H1 (cell line): ENCODE data around the gene INO80. TPM values are rescaled to one million over a fixed set of nuclear protein-coding genes. Genes with fewer than 3 reads are reported as not detected.

Experiments
- CTCF ChIA-PET: fragments of 300-600 bp; sonication (Branson Sonifier 250); formaldehyde crosslinking; loops from one replicate; lab custom pipeline; 2021; ENCODE audit not compliant: partially characterized antibody; lab: Charles Lee
- POLR2A ChIA-PET: fragments of 300-600 bp; sonication (Branson Sonifier 250); formaldehyde crosslinking; loops from one replicate; lab custom pipeline; 2021; ENCODE audit warnings: inconsistent platforms; ENCODE audit not compliant: partially characterized antibody; lab: Charles Lee
- DNase-seq, 2 experiments: peaks; one replicate each; pipeline versions ENCODE4 v3.0.0 to v3.0.0-alpha.2; 2010 to 2022; ENCODE audit warnings: low spot score in 2 of 2, low read depth in 1 of 2, mixed read lengths in 1 of 2
- FAIRE-seq: peaks from 2 replicates; lab custom pipeline; 2011; peaks lifted over from hg19 to GRCh38; lab: Jason Lieb, UNC
- H2AFZ ChIP-seq: 2 replicates; pipeline ENCODE4 v1.8.1; 2012; ENCODE audit warnings: low read length, inconsistent platforms
- H2AK5ac ChIP-seq: 2 replicates; pipeline ENCODE4 v1.6.1; 2013; ENCODE audit warnings: low read depth, low read length
- H2BK120ac ChIP-seq: replicated peaks from 2 replicates; pipeline ENCODE3; 2013; ENCODE audit warnings: low read depth, low read length, inconsistent platforms
- H2BK12ac ChIP-seq: 2 replicates; pipeline ENCODE4 v1.6.1; 2013; ENCODE audit warnings: low read depth, low read length
- H2BK15ac ChIP-seq: 2 replicates; pipeline ENCODE4 v1.6.1; 2013; ENCODE audit warnings: low read length
- H2BK20ac ChIP-seq: 2 replicates; pipeline ENCODE4 v1.6.1; 2013; ENCODE audit warnings: low read length
- H2BK5ac ChIP-seq: 2 replicates; pipeline ENCODE4 v1.6.1; 2013; ENCODE audit warnings: low read depth, low read length
- H3K14ac ChIP-seq: 2 replicates; pipeline ENCODE4 v1.6.1; 2013; ENCODE audit warnings: inconsistent platforms; ENCODE audit not compliant: insufficient read length
- H3K18ac ChIP-seq: 2 replicates; pipeline ENCODE4 v1.6.1; 2013; ENCODE audit warnings: low read length; ENCODE audit errors: extremely low read depth
- H3K23ac ChIP-seq: 2 replicates; pipeline ENCODE4 v1.6.1; 2013; ENCODE audit warnings: inconsistent platforms; ENCODE audit not compliant: insufficient read length
- H3K23me2 ChIP-seq: 2 replicates; pipeline ENCODE4 v1.6.1; 2013; ENCODE audit warnings: low read depth, low read length
- H3K27ac ChIP-seq: 2 replicates; pipeline ENCODE4 v1.6.1; 2011; ENCODE audit warnings: low read depth, low read length, inconsistent platforms
- H3K27me3 ChIP-seq, 4 experiments: replicated peaks in 1 of 4; 1 replicate in 1 of 4; 2 replicates in 3 of 4; pipeline versions ENCODE4 v1.6.1 to v1.8.1; 2011 to 2013; ENCODE audit warnings: low read length in 3 of 4, mild to moderate bottlenecking in 3 of 4, inconsistent platforms in 2 of 4, mixed read lengths in 2 of 4, moderate library complexity in 1 of 4; ENCODE audit not compliant: control insufficient read depth in 3 of 4, insufficient read depth in 3 of 4; ENCODE audit errors: extremely low read depth in 1 of 4
- H3K36me3 ChIP-seq, 4 experiments: 2 replicates each; pipeline versions ENCODE4 v1.6.1 to v1.8.1; 2011 to 2013; ENCODE audit warnings: mild to moderate bottlenecking in 4 of 4, low read length in 3 of 4, moderate library complexity in 2 of 4, control low read depth in 1 of 4, inconsistent platforms in 1 of 4; ENCODE audit not compliant: insufficient read depth in 4 of 4, control insufficient read depth in 2 of 4
- H3K4ac ChIP-seq: replicated peaks from 2 replicates; pipeline ENCODE3; 2013; ENCODE audit warnings: low read length, low read depth, mixed read lengths, inconsistent platforms; ENCODE audit not compliant: insufficient read length
- H3K4me1 ChIP-seq, 4 experiments: replicated peaks in 1 of 4; 1 replicate in 1 of 4; 2 replicates in 3 of 4; pipeline versions ENCODE4 v1.6.1 to v1.8.1; 2011 to 2013; ENCODE audit warnings: low read length in 3 of 4, inconsistent platforms in 2 of 4, mixed read lengths in 1 of 4; ENCODE audit not compliant: insufficient read depth in 4 of 4, control insufficient read depth in 3 of 4
- H3K4me2 ChIP-seq, 2 experiments: 2 replicates each; pipeline versions ENCODE4 v1.6.1 to v1.8.1; 2011 to 2013; ENCODE audit warnings: low read depth in 2 of 2, low read length in 2 of 2, control low read depth in 1 of 2, inconsistent platforms in 1 of 2, mild to moderate bottlenecking in 1 of 2; ENCODE audit not compliant: insufficient read depth in 1 of 2
- H3K4me3 ChIP-seq, 4 experiments: fragments of 200-600, 300-600 bp in 1 of 4; sonication (generic), shearing (Covaris generic), sonication (Bioruptor Twin) in 1 of 4; 2 replicates each; pipeline versions ENCODE4 v1.5.1 to v1.8.1; 2011 to 2016; ENCODE audit warnings: low read length in 4 of 4, low read depth in 3 of 4, control low read depth in 2 of 4, inconsistent platforms in 2 of 4, mild to moderate bottlenecking in 2 of 4, mixed read lengths in 1 of 4, moderate library complexity in 1 of 4; ENCODE audit not compliant: insufficient read depth in 2 of 4; ENCODE audit errors: extremely low read depth in 1 of 4
- H3K56ac ChIP-seq: replicated peaks from 2 replicates; pipeline ENCODE3; 2013; ENCODE audit warnings: low read depth, mild to moderate bottlenecking, mixed read lengths, low read length, inconsistent platforms; ENCODE audit not compliant: insufficient read length
- H3K79me1 ChIP-seq: 2 replicates; pipeline ENCODE4 v1.6.1; 2013; ENCODE audit warnings: low read depth, low read length, control low read depth
- H3K79me2 ChIP-seq, 2 experiments: 2 replicates each; pipeline versions ENCODE4 v1.6.1 to v1.8.1; 2012 to 2013; ENCODE audit warnings: low read length in 2 of 2, mild to moderate bottlenecking in 2 of 2, inconsistent platforms in 1 of 2; ENCODE audit not compliant: insufficient read depth in 2 of 2, control insufficient read depth in 1 of 2
- H3K9ac ChIP-seq, 4 experiments: replicated peaks in 1 of 4; 1 replicate in 1 of 4; 2 replicates in 3 of 4; pipeline versions ENCODE4 v1.6.1 to v1.8.1; 2011 to 2013; ENCODE audit warnings: low read depth in 3 of 4, low read length in 3 of 4, control low read depth in 2 of 4, mild to moderate bottlenecking in 2 of 4, moderate library complexity in 2 of 4, inconsistent platforms in 1 of 4; ENCODE audit errors: extremely low read depth in 1 of 4
- H3K9me3 ChIP-seq, 2 experiments: 2 replicates each; pipeline versions ENCODE4 v1.6.1 to v1.8.1; 2012 to 2013; ENCODE audit warnings: mild to moderate bottlenecking in 2 of 2, moderate library complexity in 2 of 2, control low read depth in 1 of 2, inconsistent platforms in 1 of 2, low read depth in 1 of 2, low read length in 1 of 2, mixed read lengths in 1 of 2; ENCODE audit not compliant: insufficient read depth in 2 of 2
- H4K20me1 ChIP-seq, 2 experiments: replicated peaks in 1 of 2; 2 replicates each; pipeline versions ENCODE3 to v1.8.1; 2011 to 2013; ENCODE audit warnings: inconsistent platforms in 2 of 2, low read length in 2 of 2, mild to moderate bottlenecking in 1 of 2; ENCODE audit not compliant: insufficient read depth in 2 of 2, control insufficient read depth in 1 of 2
- H4K5ac ChIP-seq: 2 replicates; pipeline ENCODE4 v1.6.1; 2013; ENCODE audit warnings: low read length, low read depth, mixed read lengths, inconsistent platforms; ENCODE audit not compliant: insufficient read length
- H4K8ac ChIP-seq: 2 replicates; pipeline ENCODE4 v1.8.0; 2013; ENCODE audit warnings: mild to moderate bottlenecking, moderate library complexity, low read length, inconsistent platforms; ENCODE audit not compliant: insufficient read depth; ENCODE audit errors: extremely low read depth
- H4K91ac ChIP-seq: replicated peaks from 2 replicates; pipeline ENCODE3; 2013; ENCODE audit warnings: low read length, mixed read lengths, inconsistent platforms; ENCODE audit not compliant: insufficient read length
- BRCA1 ChIP-seq: IDR thresholded peaks from 2 replicates; pipeline ENCODE4 v1.6.1; 2012; ENCODE audit warnings: low read depth, low read length, improper control_type of control experiment
- CBX5 ChIP-seq: fragments of 300-800, 300-1000 bp; sonication (generic); IDR thresholded peaks from 2 replicates; pipeline ENCODE4 v1.7.1; 2016; ENCODE audit warnings: antibody characterized with exemption, low read length, low read depth
- EZH2 ChIP-seq: fragments of 200-600 bp; sonication (generic); IDR thresholded peaks from 2 replicates; pipeline ENCODE4 v1.7.1; 2012; ENCODE audit warnings: low read depth, mild to moderate bottlenecking, moderate library complexity, low read length, inconsistent platforms; ENCODE audit not compliant: severe bottlenecking
- NRF1 ChIP-seq: IDR thresholded peaks from 2 replicates; pipeline ENCODE4 v1.6.1; 2011; ENCODE audit warnings: mild to moderate bottlenecking, low read depth, low read length, improper control_type of control experiment
- POLR2A ChIP-seq, 2 experiments: IDR thresholded peaks; 1 replicate in 1 of 2; 2 replicates in 1 of 2; pipeline ENCODE4 v1.6.1; 2011; ENCODE audit warnings: low read depth in 2 of 2, low read length in 2 of 2, mild to moderate bottlenecking in 2 of 2; ENCODE audit errors: control extremely low read depth in 1 of 2
- SAP30 ChIP-seq: fragments of 300-600 bp; sonication (generic); IDR thresholded peaks from 2 replicates; pipeline ENCODE4 v1.7.1; 2012; ENCODE audit warnings: low read length, moderate library complexity, mild to moderate bottlenecking, inconsistent platforms; ENCODE audit not compliant: insufficient read depth, insufficient replicate concordance
- SIN3A ChIP-seq, 2 experiments: IDR thresholded peaks in 1 of 2; conservative IDR thresholded peaks in 1 of 2; 2 replicates each; pipeline ENCODE4 v1.6.1; 2011 to 2012; ENCODE audit warnings: low read length in 2 of 2, improper control_type of control experiment in 1 of 2, low read depth in 1 of 2, mild to moderate bottlenecking in 1 of 2
- SRF ChIP-seq: IDR thresholded peaks from 2 replicates; pipeline ENCODE4 v1.6.1; 2011; ENCODE audit warnings: mild to moderate bottlenecking, low read depth, low read length, moderate library complexity
- SUZ12 ChIP-seq: fragments of 200-600 bp; sonication (generic); IDR thresholded peaks from 2 replicates; pipeline ENCODE4 v1.6.1; 2012; ENCODE audit warnings: mild to moderate bottlenecking, inconsistent platforms, low read length, moderate library complexity, mixed read lengths
- TBP ChIP-seq: IDR thresholded peaks from 2 replicates; pipeline ENCODE4 v1.6.1; 2011; ENCODE audit warnings: low read depth, low read length, improper control_type of control experiment
- WGBS, 2 experiments: shearing (Covaris generic) in 1 of 2; methylation state at CpG; one replicate each; pipeline versions ENCODE4 v1.1.6 to v1.1.7; 2013 to 2015; ENCODE audit warnings: low lambda C conversion rate in 2 of 2, mixed read lengths in 2 of 2, inconsistent platforms in 1 of 2, low coverage in 1 of 2, missing lambda C conversion rate in 1 of 2; ENCODE audit not compliant: insufficient replicate concordance in 2 of 2, insufficient coverage in 1 of 2, insufficient read length in 1 of 2; ENCODE audit errors: extremely low coverage in 1 of 2, missing lambda C conversion rate in 1 of 2; 5-methylcytosine and 5-hydroxymethylcytosine counted together
- polyA plus RNA-seq, 7 experiments: library from polyadenylated mRNA; depleted of rRNA in 3 of 7; stranded (reverse) in 5 of 7; unstranded in 2 of 7; fragments of >200 nt in 5 of 7; fragments of 200-250 nt in 2 of 7; gene quantifications; 1 replicate in 5 of 7; 2 replicates in 1 of 7; 4 replicates in 1 of 7; pipeline versions ENCODE4 v1.2.1 to v1.2.3, GENCODE V29; 2011 to 2013; ENCODE audit warnings: missing spikeins in 2 of 7, mixed read lengths in 2 of 7
- total RNA-seq: library from RNA; stranded (reverse); fragmentation: NEBNext Ultra II Directional; extraction: Animal tissue kit (Norgen Biotek cat#: 25700); gene quantifications from 2 replicates; pipeline ENCODE4 v1.2.1, GENCODE V29; 2021
- TF ChIP-seq, protein P1 (sequence below): IDR thresholded peaks from 2 replicates; pipeline ENCODE4 v1.6.1; 2012; ENCODE audit warnings: inconsistent platforms

The INO80 gene
- total and polyA plus RNA-seq, 2 of the 8 experiments (the other 6 are each of a cell fraction or from before 2014, with no cell fraction given): 4.3 to 24.5 TPM

DNA sequence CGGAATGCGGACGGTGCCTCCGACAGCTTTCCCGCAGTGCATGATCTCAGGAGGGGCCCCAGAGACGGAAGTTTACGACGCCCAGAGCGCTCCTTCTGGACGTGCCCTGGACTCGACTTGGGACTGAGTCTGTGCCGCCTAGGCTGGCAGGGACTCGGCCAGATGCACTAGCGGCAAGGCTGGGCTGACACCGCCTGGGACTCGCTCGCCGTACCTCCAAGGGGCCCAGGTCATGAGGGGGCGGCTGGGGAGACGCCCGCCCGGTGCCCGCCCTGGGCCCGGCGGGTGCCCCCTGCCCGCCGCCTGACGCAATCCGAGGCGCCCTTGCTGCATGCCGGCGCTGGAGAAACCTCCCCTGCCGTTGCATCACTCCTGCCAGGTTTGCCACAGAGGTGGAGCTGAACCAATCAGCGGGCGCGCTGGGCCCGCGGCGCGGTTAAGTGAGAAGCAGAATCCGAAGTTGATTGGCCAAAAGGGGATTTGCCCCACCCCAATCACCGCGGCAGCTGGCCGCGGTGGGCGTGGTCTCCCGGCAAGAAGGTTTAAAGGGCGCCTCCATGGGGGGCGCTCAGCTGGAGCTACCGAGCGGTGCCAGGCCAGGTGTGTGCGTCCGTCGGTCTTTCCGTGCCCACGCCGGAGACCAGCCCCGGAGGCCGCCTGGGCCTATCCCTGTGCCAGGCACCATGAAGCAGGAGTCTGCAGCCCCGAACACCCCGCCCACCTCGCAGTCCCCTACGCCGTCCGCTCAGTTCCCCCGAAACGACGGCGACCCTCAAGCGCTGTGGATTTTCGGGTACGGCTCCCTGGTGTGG, 163.0 kb downstream of the INO80 start, which contains the start of gene CHAC1:
CHAC1 (plus strand) TSS at position 571 of the 812 bp plus-strand sequence; CDS start at position 684, 113 bp downstream.
- peak within 1 kb of the TSS; percentile 84 to 85 for H3K4me2 ChIP-seq
- peak within 1 kb of the TSS; percentile 88 to 96 (median 94) for H3K9ac ChIP-seq
- H3K4me3 ChIP-seq: peak within 1 kb of the TSS; percentile 74 to 92 (median 82)
- ChIA-PET POLR2A (interaction anchor here (0.6 to 43.8 kb wide), 38 partner anchors 1 to 379 kb away, joined by 3 to 1505 read pairs (median 4); partner anchors contain the start of genes CHAC1, CHP1, DLL4 and EXD1), CTCF (interaction anchor here (0.7 to 33.1 kb wide), 14 partner anchors 11 to 96 kb away, joined by 3 to 590 read pairs (median 4); partner anchors contain the start of gene DLL4)
- H2AK5ac ChIP-seq: peak within 1 kb of the TSS; percentile 79
- H3K18ac ChIP-seq: peak within 1 kb of the TSS; percentile 99
- peak within 1 kb of the TSS; percentile 99 for H2BK12ac ChIP-seq
- FAIRE-seq (no peak), DNase-seq (peak; percentile 96 to 97)
- H2BK120ac ChIP-seq: peak within 1 kb of the TSS; percentile 91
- peak within 1 kb of the TSS; percentile 93 for H3K4ac ChIP-seq
- peak within 1 kb of the TSS; percentile 89; the same call in 1 of the 2 replicates for H2BK20ac ChIP-seq
- H3K27me3 ChIP-seq: no peaks in the 10 kb centered on the region
- H3K36me3 ChIP-seq: peaks cover 8 to 33% (median 12%) of the 10 kb centered on the region in 4 experiments
- H3K27ac ChIP-seq: peak within 1 kb of the TSS; percentile 97
- 2% methylated on average over 53 of the region's 72 CpGs; no CpG with 5 or more reads in 1 of the 2 experiments for WGBS, 2 experiments
- H2AFZ ChIP-seq: no peak within 1 kb of the TSS
- no peaks in the 10 kb centered on the region for H3K9me3 ChIP-seq
- peaks cover 0 to 12% of the 10 kb centered on the region in 2 experiments for H4K20me1 ChIP-seq
- no peak within 1 kb of the TSS for H3K23ac ChIP-seq
- H4K5ac ChIP-seq: peak within 1 kb of the TSS; percentile 100
- H2BK5ac ChIP-seq: peak within 1 kb of the TSS; percentile 100
- peak within 1 kb of the TSS; percentile 99 for H4K91ac ChIP-seq
- H2BK15ac ChIP-seq: peak within 1 kb of the TSS; percentile 99
- H4K8ac ChIP-seq: peak within 1 kb of the TSS; percentile 99
- H3K23me2 ChIP-seq: peaks cover 10% of the 10 kb centered on the region
- H3K79me2 ChIP-seq: peaks cover 0 to 28% of the 10 kb centered on the region in 2 experiments; a peak in 2 of 4 replicates
- peaks cover 2 to 20% (median 12%) of the 10 kb centered on the region in 4 experiments for H3K4me1 ChIP-seq
- peak within 1 kb of the TSS; percentile 99 for H3K56ac ChIP-seq
- H3K14ac ChIP-seq: no peak within 1 kb of the TSS
- H3K79me1 ChIP-seq: no peaks in the 10 kb centered on the region; the same call in 1 of the 2 replicates
- TF ChIP-seq, protein P1, sequence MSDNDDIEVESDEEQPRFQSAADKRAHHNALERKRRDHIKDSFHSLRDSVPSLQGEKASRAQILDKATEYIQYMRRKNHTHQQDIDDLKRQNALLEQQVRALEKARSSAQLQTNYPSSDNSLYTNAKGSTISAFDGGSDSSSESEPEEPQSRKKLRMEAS: peak; percentile 76
- TF ChIP-seq SIN3A (conservative IDR thresholded peaks at IDR 0.05 in 1 of 2, IDR thresholded peaks at IDR 0.05 in 1 of 2; ENCODE audit: low read depth in 1 of 2, low read length in 2 of 2): peak in 1 of 2 experiments; percentile 83; a peak in 3 of 4 replicates
- no peak for TF ChIP-seq CBX5
- TF ChIP-seq NRF1: no peak
- TF ChIP-seq TBP: peak; percentile 96
- no peak for TF ChIP-seq EZH2
- no peak for TF ChIP-seq SUZ12
- no peak for TF ChIP-seq SRF
- peak; percentile 76 to 85 for TF ChIP-seq POLR2A (IDR thresholded peaks at IDR 0.05; ENCODE audit: control extremely low read depth in 1 of 2, low read depth in 2 of 2, low read length in 2 of 2)
- TF ChIP-seq SAP30: no peak
- TF ChIP-seq BRCA1: no peak
